ENCODE data around the gene ATG14. TPM values are rescaled to one million over a fixed set of nuclear protein-coding genes. Genes with fewer than 3 reads are reported as not detected.

The ATG14 gene
- total RNA-seq, 1 donor from 2014 or later, result 21.7 TPM

Small RNAs within 50 kb of the gene (small RNA-seq; reads per million reads assigned to genes)
- not detected for gene AL356801.1 (ENCODE audit: low replicate concordance)

Other genes starting within 250 kb of the ATG14 start
- 12.6 TPM for gene DLGAP5, start 220.2 kb downstream of the ATG14 start, total RNA-seq
- 40.7 TPM for gene FBXO34, start 140.4 kb downstream of the ATG14 start, total RNA-seq
- gene TBPL2, start 28.8 kb upstream of the ATG14 start, total RNA-seq, result not detected
- gene KTN1, start 168.4 kb upstream of the ATG14 start, total RNA-seq, result 209 TPM

Measured in tongue (tissue), 2 donors.